DOHH2 (cell line): ENCODE results near the gene IL22RA2.

Experiments used
- H3F3A ChIP-seq: fragments of 200-600 bp; sonication (generic), shearing (Covaris generic); 2 replicates; pipeline ENCODE4 v1.6.0; 2016; ENCODE audit warnings: antibody characterized with exemption, mild to moderate bottlenecking; ENCODE audit not compliant: control insufficient read depth, insufficient read depth
- H3K27ac ChIP-seq: fragments of 200-600 bp; sonication (generic); 2 replicates; pipeline ENCODE4 v1.5.1; 2014; ENCODE audit warnings: low read depth, mild to moderate bottlenecking, low read length, moderate library complexity
- H3K27me3 ChIP-seq: fragments of 200-600 bp; sonication (generic); 2 replicates; pipeline ENCODE4 v1.6.1; 2014; ENCODE audit warnings: mild to moderate bottlenecking, low read length, mixed read lengths; ENCODE audit not compliant: control insufficient read depth
- H3K36me3 ChIP-seq: fragments of 200-600 bp; sonication (generic); 2 replicates; pipeline ENCODE4 v1.6.1; 2014; ENCODE audit warnings: mild to moderate bottlenecking, low read length, moderate library complexity, mixed read lengths; ENCODE audit not compliant: control insufficient read depth
- H3K4me1 ChIP-seq: fragments of 200-600 bp; sonication (generic); 2 replicates; pipeline ENCODE4 v1.6.1; 2014; ENCODE audit warnings: mild to moderate bottlenecking, low read length, mixed read lengths; ENCODE audit not compliant: control insufficient read depth
- H3K4me2 ChIP-seq: fragments of 200-600 bp; sonication (generic); 2 replicates; pipeline ENCODE4 v1.6.0; 2014; ENCODE audit warnings: mild to moderate bottlenecking, low read length, moderate library complexity
- H3K4me3 ChIP-seq: fragments of 200-600 bp; sonication (generic); 2 replicates; pipeline ENCODE4 v1.5.1; 2014; ENCODE audit warnings: mild to moderate bottlenecking, low read length, mixed read lengths
- H3K79me2 ChIP-seq: fragments of 200-600 bp; sonication (generic); 2 replicates; pipeline ENCODE4 v1.6.1; 2014; ENCODE audit warnings: mild to moderate bottlenecking, low read length, mixed read lengths; ENCODE audit not compliant: control insufficient read depth
- H3K9me2 ChIP-seq: fragments of 200-600 bp; sonication (generic); replicated peaks from 2 replicates; pipeline ENCODE4 v1.6.1; 2014; ENCODE audit warnings: mild to moderate bottlenecking, low read length, mixed read lengths; ENCODE audit not compliant: control insufficient read depth
- H3K9me3 ChIP-seq: fragments of 200-600 bp; sonication (generic); 2 replicates; pipeline ENCODE4 v1.6.1; 2014; ENCODE audit warnings: antibody characterized with exemption, low read length, mixed read lengths; ENCODE audit not compliant: control insufficient read depth, insufficient read depth
- H4K20me1 ChIP-seq: fragments of 200-600 bp; sonication (generic); 2 replicates; pipeline ENCODE4 v1.6.0; 2014; ENCODE audit warnings: low read depth, mild to moderate bottlenecking, antibody characterized with exemption, low read length, moderate library complexity; ENCODE audit not compliant: control insufficient read depth, insufficient read depth
- CTCF ChIP-seq: fragments of 200-600 bp; sonication (generic); IDR thresholded peaks from one replicate; pipeline ENCODE4 v1.5.1; 2014; ENCODE audit warnings: antibody characterized with exemption, mild to moderate bottlenecking, low read depth, low read length; ENCODE audit not compliant: poor library complexity, severe bottlenecking
- EZH2phosphoT487 ChIP-seq: fragments of 200-600 bp; sonication (generic); IDR thresholded peaks from 2 replicates; pipeline ENCODE4 v1.6.1; 2017; ENCODE audit warnings: borderline replicate concordance, mild to moderate bottlenecking, antibody characterized with exemption, low read length, moderate library complexity, mixed read lengths

IL22RA2 gene

GRCh38 chr6:137171053-137171374 lies 2.4 kb downstream of the IL22RA2 start:
- H3K36me3 ChIP-seq = no peaks in the 10 kb centered on the region
- H3K4me2 ChIP-seq = no peak overlapping the region
- TF ChIP-seq EZH2phosphoT487 (no peak), CTCF (no peak)
- no peaks in the 10 kb centered on the region for H3K79me2 ChIP-seq
- H3F3A ChIP-seq = no peaks in the 10 kb centered on the region
- H3K4me1 ChIP-seq = peaks cover 20% of the 10 kb centered on the region
- H3K4me3 ChIP-seq = no peak overlapping the region
- H3K9me3 ChIP-seq = no peaks in the 10 kb centered on the region
- no peaks in the 10 kb centered on the region for H4K20me1 ChIP-seq
- H3K9me2 ChIP-seq = no peaks in the 10 kb centered on the region
- H3K27ac ChIP-seq = no peak overlapping the region
- H3K27me3 ChIP-seq = no peaks in the 10 kb centered on the region

- Histone ChIP-seq H3K27me3 (no peaks in the 10 kb centered on the region), H3K9me2 (no peaks in the 10 kb centered on the region), H3K9me3 (no peaks in the 10 kb centered on the region), H3K27ac (no peak overlapping the region), H3K79me2 (no peaks in the 10 kb centered on the region), H3F3A (no peaks in the 10 kb centered on the region), H4K20me1 (no peaks in the 10 kb centered on the region), H3K4me3 (no peak overlapping the region), H3K36me3 (no peaks in the 10 kb centered on the region), H3K4me2 (no peak overlapping the region), H3K4me1 (peaks cover 14% of the 10 kb centered on the region)
- TF ChIP-seq CTCF = no peak
- no peak for TF ChIP-seq EZH2phosphoT487
Observed at GRCh38 chr6:137170266-137171052, 3.0 kb downstream of the IL22RA2 start.

GRCh38 chr6:137167702-137168377 lies 5.6 kb downstream of the IL22RA2 start:
- Histone ChIP-seq H3K9me3 (peaks cover 10% of the 10 kb centered on the region; the same call in 1 of the 2 replicates), H3K27ac (no peak overlapping the region), H3K4me2 (no peak overlapping the region), H3K27me3 (no peaks in the 10 kb centered on the region), H4K20me1 (no peaks in the 10 kb centered on the region), H3K4me1 (peaks cover 11% of the 10 kb centered on the region), H3F3A (no peaks in the 10 kb centered on the region), H3K79me2 (no peaks in the 10 kb centered on the region), H3K9me2 (no peaks in the 10 kb centered on the region), H3K4me3 (no peak overlapping the region), H3K36me3 (no peaks in the 10 kb centered on the region)
- no peak for TF ChIP-seq CTCF
- TF ChIP-seq EZH2phosphoT487 = no peak
